K562 (cell line): Measurements from ENCODE around the gene IL17A. TPM values are rescaled to one million over a fixed set of nuclear protein-coding genes. Genes with fewer than 3 reads are reported as not detected.
A peak's percentile ranks its signal among the peaks of the same experiment; 100 is the strongest.

Experiments used
- ATAC-seq: fragments of 200-7000 bp; cut with Tn5 transposase; 3 replicates; pipeline ENCODE4 v1.9.1; 2020; ENCODE audit warnings: moderate library complexity
- BruUV-seq: library from RNA; stranded (reverse); fragments of 400-500 nt; replicated peaks from 2 replicates; lab custom pipeline; 2021; lab: Mats Ljungman, UMichigan
- CTCF ChIA-PET: fragments of 300-600 bp; formaldehyde crosslinking; extraction: SDS; loops from one replicate; lab custom pipeline; 2021; ENCODE audit warnings: low intra/inter-chr PET ratio; lab: Yijun Ruan, JAX
- POLR2A ChIA-PET: fragments of 300-600, 350-650 bp; sonication (Branson Sonifier 250); formaldehyde crosslinking; extraction: SDS; loops from one replicate; lab custom pipeline; 2021; ENCODE audit warnings: antibody characterized with exemption, inconsistent platforms; lab: Yijun Ruan, JAX
- DNase-seq, 4 experiments: peaks; one replicate each; pipeline versions ENCODE4 v3.0.0 to v3.0.0-alpha.2; 2011 to 2018; ENCODE audit warnings: low spot score in 3 of 4, mixed read lengths in 3 of 4; ENCODE audit errors: extremely low read depth in 1 of 4
- FAIRE-seq: peaks from 2 replicates; lab custom pipeline; 2011; peaks lifted over from hg19 to GRCh38; lab: Jason Lieb, UNC
- H2AFZ ChIP-seq: 2 replicates; pipeline ENCODE4 v1.6.0; 2011; ENCODE audit warnings: low read depth, low read length, control low read depth, inconsistent platforms
- H3K27ac ChIP-seq: fragments of 200-600 bp; 3 replicates; pipeline ENCODE4 v1.8.0; 2011; ENCODE audit warnings: low read depth, mild to moderate bottlenecking, control low read depth, inconsistent platforms, low read length, moderate library complexity, mixed read lengths; ENCODE audit errors: extremely low read depth
- H3K27me3 ChIP-seq, 2 experiments: fragments of 300-600 bp in 1 of 2; 2 replicates in 1 of 2; 3 replicates in 1 of 2; pipeline versions ENCODE4 v1.6.0 to v1.8.0; 2011; ENCODE audit warnings: inconsistent platforms in 2 of 2, low read length in 2 of 2, mild to moderate bottlenecking in 1 of 2, mixed read lengths in 1 of 2, moderate library complexity in 1 of 2; ENCODE audit not compliant: control insufficient read depth in 2 of 2, insufficient read depth in 2 of 2
- H3K36me3 ChIP-seq: fragments of 300-600 bp; 3 replicates; pipeline ENCODE4 v1.8.0; 2011; ENCODE audit warnings: mild to moderate bottlenecking, low read length, inconsistent platforms; ENCODE audit not compliant: control insufficient read depth, insufficient read depth
- H3K4me1 ChIP-seq, 2 experiments: fragments of 200-600 bp in 1 of 2; replicated peaks in 1 of 2; 2 replicates in 1 of 2; 3 replicates in 1 of 2; pipeline versions ENCODE4 v1.5.1 to v1.8.0; 2011; ENCODE audit warnings: inconsistent platforms in 2 of 2, low read length in 2 of 2, mild to moderate bottlenecking in 1 of 2, mixed read lengths in 1 of 2, moderate library complexity in 1 of 2; ENCODE audit not compliant: control insufficient read depth in 2 of 2, insufficient read depth in 2 of 2
- H3K4me2 ChIP-seq: 2 replicates; pipeline ENCODE4 v1.6.1; 2011; ENCODE audit warnings: low read length, control low read depth, inconsistent platforms, mixed read lengths; ENCODE audit not compliant: insufficient read depth
- H3K4me3 ChIP-seq: fragments of 200-600 bp; sonication (generic), shearing (Covaris generic); 2 replicates; pipeline ENCODE4 v1.5.1; 2016; ENCODE audit warnings: control low read depth, inconsistent platforms
- H3K79me2 ChIP-seq: fragments of 200-600 bp; 3 replicates; pipeline ENCODE4 v1.8.0; 2011; ENCODE audit warnings: low read length, inconsistent platforms; ENCODE audit not compliant: control insufficient read depth, insufficient read depth
- H3K9ac ChIP-seq, 2 experiments: 2 replicates each; pipeline versions ENCODE4 v1.6.0 to v1.6.1; 2011; ENCODE audit warnings: low read depth in 2 of 2, low read length in 2 of 2, control low read depth in 1 of 2, inconsistent platforms in 1 of 2, mild to moderate bottlenecking in 1 of 2, mixed read lengths in 1 of 2; ENCODE audit not compliant: insufficient read depth in 1 of 2
- H3K9me1 ChIP-seq: one replicate; pipeline ENCODE4 v1.6.0; 2011; ENCODE audit warnings: inconsistent platforms, mild to moderate bottlenecking, low read length, moderate library complexity; ENCODE audit not compliant: control insufficient read depth, insufficient read depth
- H3K9me3 ChIP-seq: replicated peaks from 2 replicates; pipeline ENCODE4 v1.5.1; 2011; ENCODE audit warnings: low read depth, low read length, inconsistent platforms; ENCODE audit not compliant: control insufficient read depth, insufficient read depth
- H4K20me1 ChIP-seq: replicated peaks from 2 replicates; pipeline ENCODE4 v1.6.1; 2011; ENCODE audit warnings: low read length, inconsistent platforms, mixed read lengths; ENCODE audit not compliant: control insufficient read depth, insufficient read depth
- CTCF ChIP-seq, 3 experiments: IDR thresholded peaks in 2 of 3; conservative IDR thresholded peaks in 1 of 3; 2 replicates each; pipeline ENCODE4 v1.5.1; 2011 to 2012; ENCODE audit warnings: low read length in 3 of 3, mild to moderate bottlenecking in 3 of 3, control low read depth in 2 of 3, improper control_type of control experiment in 1 of 3, inconsistent platforms in 1 of 3, low read depth in 1 of 3, mixed read lengths in 1 of 3, moderate library complexity in 1 of 3; ENCODE audit not compliant: insufficient read depth in 2 of 3
- MAFK ChIP-seq: IDR thresholded peaks from 2 replicates; pipeline ENCODE4 v1.6.1; 2011; ENCODE audit warnings: low read length, improper control_type of control experiment
- RAD21 ChIP-seq, 2 experiments: fragments of 250-450 bp in 1 of 2; fragments of 450-650 bp in 1 of 2; sonication (Bioruptor Pico) in 1 of 2; formaldehyde crosslinking in 1 of 2; IDR thresholded peaks in 1 of 2; conservative IDR thresholded peaks in 1 of 2; 2 replicates each; pipeline versions ENCODE4 v1.4.0 to v1.8.0; 2020 to 2022; ENCODE audit warnings: mild to moderate bottlenecking in 2 of 2, moderate library complexity in 1 of 2
- WGBS: fragments of 100-300 bp; shearing (Covaris generic); methylation state at CpG from one replicate; pipeline ENCODE4 v1.1.6; 2016; ENCODE audit warnings: low coverage, mixed read lengths; ENCODE audit not compliant: insufficient coverage; ENCODE audit errors: missing lambda C conversion rate; 5-methylcytosine and 5-hydroxymethylcytosine counted together
- in situ Hi-C: fragments of 300-500 bp; cut with MboI; formaldehyde crosslinking; loops from 4 replicates; pipeline ENCODE4 v1.15.0; 2018; ENCODE audit warnings: inconsistent platforms, mixed read lengths
- intact Hi-C: fragments of 100-400 bp; cut with micrococcal nuclease; formaldehyde crosslinking; loops from 2 replicates; pipeline ENCODE4 v1.14.2; 2022
- polyA plus RNA-seq, 8 experiments: library from polyadenylated mRNA; depleted of rRNA in 4 of 8; stranded (reverse) in 5 of 8; unstranded in 3 of 8; fragments of >200 nt; fragmentation: Nextera tagmentation in 2 of 8; fragmentation: Illumina TruSeq in 1 of 8; extraction: Ambion mirVana in 2 of 8; extraction: Trizol in 1 of 8; gene quantifications; 2 replicates each; pipeline versions ENCODE4 v1.2.1 to v1.2.3, GENCODE V29; 2011 to 2014; ENCODE audit warnings: inconsistent platforms in 1 of 8, missing spikeins in 1 of 8
- total RNA-seq, 7 experiments: library from RNA; depleted of rRNA in 6 of 7; stranded (reverse); fragments of >200 nt in 6 of 7; fragmentation: Illumina TruSeq in 2 of 7; extraction: Trizol in 2 of 7; gene quantifications; 2 replicates each; pipeline versions ENCODE4 v1.2.1 to v1.2.3, GENCODE V29; 2011 to 2021; ENCODE audit warnings: low replicate concordance in 1 of 7

Gene IL17A
- total and polyA plus RNA-seq, 9 of the 15 experiments (the other 6 are each of a cell fraction or from before 2014, with no cell fraction given): not detected

- in situ Hi-C loops (no loop called here), intact Hi-C loops (no loop called here)
- Histone ChIP-seq H3K4me1 (no peaks in the 10 kb centered on the region), H3K79me2 (no peaks in the 10 kb centered on the region), H3K36me3 (no peaks in the 10 kb centered on the region), H2AFZ (no peak overlapping the region), H3K9me3 (no peaks in the 10 kb centered on the region), H3K9ac (no peak overlapping the region), H3K4me3 (no peak overlapping the region), H3K27ac (no peak overlapping the region), H3K27me3 (no peaks in the 10 kb centered on the region), H3K4me2 (no peak overlapping the region), H4K20me1 (no peaks in the 10 kb centered on the region), H3K9me1 (no peaks in the 10 kb centered on the region)
- 3% methylated on average over 2 of the region's 2 CpGs for WGBS
- FAIRE-seq (no peak), ATAC-seq (no peak), DNase-seq (no peak)
- CTCF ChIA-PET: no interaction called here
- POLR2A ChIA-PET: interaction anchor here (0.6 kb wide), 1 partner anchor 12 kb away, joined by 3 read pairs; no protein-coding TSS in a partner anchor
- TF ChIP-seq MAFK (no peak), CTCF (IDR thresholded peaks at IDR 0.05 in 2 of 3, conservative IDR thresholded peaks at IDR 0.05 in 1 of 3; ENCODE audit: insufficient read depth in 2 of 3, low read depth in 1 of 3, low read length in 3 of 3) (peak; percentile 4 to 31 (median 14); a peak in 3 of 6 replicates), RAD21 (CRISPR knock-in tag; conservative IDR thresholded peaks at IDR 0.05 in 1 of 2, IDR thresholded peaks at IDR 0.05 in 1 of 2) (peak in 1 of 2 experiments; percentile 30; a peak in 1 of 4 replicates)
- no TSS peak for BruUV-seq
These were observed 20.9 kb downstream of the IL17A start for GRCh38 chr6:52207066-52207465.
